Choroid plexus epithelial cell (primary cell): ENCODE data around the gene RIC8A.

Experiments
- DNase-seq: peaks from one replicate; pipeline ENCODE4 v3.0.0-alpha.2; 2010; ENCODE audit warnings: low read depth
- H3K4me3 ChIP-seq: 2 replicates; pipeline ENCODE4 v1.5.1; 2011; ENCODE audit warnings: low read depth, mild to moderate bottlenecking, control low read depth, low read length, moderate library complexity
- TF ChIP-seq, protein P1 (sequence below): conservative IDR thresholded peaks from 2 replicates; pipeline ENCODE4 v1.5.1; 2011; ENCODE audit warnings: low read depth, mild to moderate bottlenecking, control low read depth, inconsistent platforms, low read length, moderate library complexity

The RIC8A gene

DNA sequence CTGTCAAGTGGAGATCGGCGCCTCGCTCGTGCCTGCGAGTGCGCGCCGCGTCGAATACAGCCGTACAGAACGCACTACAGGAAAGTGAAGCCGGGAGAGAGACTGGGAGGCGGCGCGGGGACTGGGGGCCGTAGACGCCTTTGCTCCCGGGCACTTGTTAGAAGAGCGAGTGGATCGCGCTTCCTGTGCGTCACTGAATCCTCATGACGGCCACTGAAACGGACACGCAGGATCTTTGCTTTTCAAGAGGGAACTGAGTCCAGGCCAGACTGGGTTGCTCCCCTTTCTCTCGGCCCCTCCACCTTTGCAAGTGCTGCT is 314 bp downstream of the RIC8A start:
- peak; percentile 68 for DNase-seq
- H3K4me3 ChIP-seq: peak overlapping the region; percentile 96
- TF ChIP-seq, protein P1, sequence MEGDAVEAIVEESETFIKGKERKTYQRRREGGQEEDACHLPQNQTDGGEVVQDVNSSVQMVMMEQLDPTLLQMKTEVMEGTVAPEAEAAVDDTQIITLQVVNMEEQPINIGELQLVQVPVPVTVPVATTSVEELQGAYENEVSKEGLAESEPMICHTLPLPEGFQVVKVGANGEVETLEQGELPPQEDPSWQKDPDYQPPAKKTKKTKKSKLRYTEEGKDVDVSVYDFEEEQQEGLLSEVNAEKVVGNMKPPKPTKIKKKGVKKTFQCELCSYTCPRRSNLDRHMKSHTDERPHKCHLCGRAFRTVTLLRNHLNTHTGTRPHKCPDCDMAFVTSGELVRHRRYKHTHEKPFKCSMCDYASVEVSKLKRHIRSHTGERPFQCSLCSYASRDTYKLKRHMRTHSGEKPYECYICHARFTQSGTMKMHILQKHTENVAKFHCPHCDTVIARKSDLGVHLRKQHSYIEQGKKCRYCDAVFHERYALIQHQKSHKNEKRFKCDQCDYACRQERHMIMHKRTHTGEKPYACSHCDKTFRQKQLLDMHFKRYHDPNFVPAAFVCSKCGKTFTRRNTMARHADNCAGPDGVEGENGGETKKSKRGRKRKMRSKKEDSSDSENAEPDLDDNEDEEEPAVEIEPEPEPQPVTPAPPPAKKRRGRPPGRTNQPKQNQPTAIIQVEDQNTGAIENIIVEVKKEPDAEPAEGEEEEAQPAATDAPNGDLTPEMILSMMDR: no peak

DNA sequence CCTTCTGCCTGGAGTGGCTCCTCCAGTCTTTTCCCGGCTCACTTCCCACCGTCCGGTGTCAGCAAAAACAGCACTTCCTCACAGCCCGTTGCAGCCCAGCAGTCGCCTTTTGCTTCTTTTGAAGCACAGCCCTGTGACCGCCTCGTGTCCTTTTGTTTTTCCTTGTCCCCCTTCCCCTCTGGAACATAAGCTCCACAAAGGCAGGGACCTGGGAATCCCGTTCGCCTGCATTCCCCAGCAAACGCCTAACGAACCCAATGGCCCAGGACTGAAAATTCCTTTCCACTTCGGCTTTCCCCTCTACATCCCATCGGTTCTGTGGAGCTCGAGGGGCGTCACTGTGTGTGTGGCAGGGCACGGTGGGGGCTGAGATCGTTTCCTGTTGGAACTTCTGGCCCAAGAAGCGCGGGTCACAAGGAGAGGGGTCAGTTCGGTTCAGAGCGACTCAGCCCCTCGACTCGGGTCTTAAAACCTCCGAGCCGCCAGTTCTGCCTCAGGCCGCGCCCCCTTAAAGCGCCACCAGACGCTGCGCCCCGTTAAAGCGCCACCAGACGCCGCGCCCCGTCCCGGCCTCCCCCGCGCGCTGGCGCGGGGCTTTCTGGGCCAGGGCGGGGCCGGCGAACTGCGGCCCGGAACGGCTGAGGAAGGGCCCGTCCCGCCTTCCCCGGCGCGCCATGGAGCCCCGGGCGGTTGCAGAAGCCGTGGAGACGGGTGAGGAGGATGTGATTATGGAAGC is 841 bp downstream of the RIC8A start:
- peak overlapping the region; percentile 96 for H3K4me3 ChIP-seq
- peak; percentile 71 for DNase-seq
- TF ChIP-seq, protein P1: no peak

DNA sequence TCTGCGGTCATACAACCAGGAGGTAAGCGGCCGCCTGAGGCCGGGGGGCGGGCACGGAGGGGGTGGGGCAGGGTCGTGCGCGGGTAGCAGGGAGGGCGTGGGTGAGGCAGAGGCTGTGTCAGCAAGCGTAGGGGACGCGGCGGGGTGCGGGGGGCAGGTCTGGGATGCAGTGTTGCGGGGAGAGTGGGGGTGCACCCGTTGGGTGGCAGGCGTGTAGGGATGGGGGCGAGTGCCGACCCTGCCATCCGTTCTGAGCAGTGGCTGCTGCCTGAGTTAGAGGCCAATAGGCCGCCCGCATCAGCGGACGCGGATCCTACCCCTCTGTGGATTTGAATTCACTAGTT is 1.4 kb downstream of the RIC8A start:
- TF ChIP-seq, protein P1: no peak
- DNase-seq: no peak
- H3K4me3 ChIP-seq: peak overlapping the region; percentile 96

DNA sequence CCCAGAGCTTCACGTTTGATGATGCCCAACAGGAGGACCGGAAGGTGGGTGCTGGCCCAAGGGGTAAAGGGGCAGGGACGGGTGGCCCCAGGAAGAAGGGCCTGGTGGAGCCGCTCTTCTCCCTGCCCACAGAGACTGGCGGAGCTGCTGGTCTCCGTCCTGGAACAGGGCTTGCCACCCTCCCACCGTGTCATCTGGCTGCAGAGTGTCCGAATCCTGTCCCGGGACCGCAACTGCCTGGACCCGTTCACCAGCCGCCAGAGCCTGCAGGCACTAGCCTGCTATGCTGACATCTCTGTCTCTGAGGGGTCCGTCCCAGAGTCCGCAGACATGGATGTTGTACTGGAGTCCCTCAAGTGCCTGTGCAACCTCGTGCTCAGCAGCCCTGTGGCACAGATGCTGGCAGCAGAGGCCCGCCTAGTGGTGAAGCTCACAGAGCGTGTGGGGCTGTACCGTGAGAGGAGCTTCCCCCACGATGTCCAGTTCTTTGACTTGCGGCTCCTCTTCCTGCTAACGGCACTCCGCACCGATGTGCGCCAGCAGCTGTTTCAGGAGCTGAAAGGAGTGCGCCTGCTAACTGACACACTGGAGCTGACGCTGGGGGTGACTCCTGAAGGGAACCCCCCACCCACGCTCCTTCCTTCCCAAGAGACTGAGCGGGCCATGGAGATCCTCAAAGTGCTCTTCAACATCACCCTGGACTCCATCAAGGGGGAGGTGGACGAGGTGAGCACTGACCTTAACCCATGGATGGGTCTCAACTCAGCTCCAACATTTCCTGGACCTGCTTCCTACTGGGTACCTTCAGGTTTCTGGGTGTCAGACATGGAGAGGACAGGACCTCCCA is 2.0 kb downstream of the RIC8A start:
- DNase-seq: no peak
- H3K4me3 ChIP-seq: peak overlapping the region; percentile 96
- TF ChIP-seq, protein P1: peak; percentile 13

DNA sequence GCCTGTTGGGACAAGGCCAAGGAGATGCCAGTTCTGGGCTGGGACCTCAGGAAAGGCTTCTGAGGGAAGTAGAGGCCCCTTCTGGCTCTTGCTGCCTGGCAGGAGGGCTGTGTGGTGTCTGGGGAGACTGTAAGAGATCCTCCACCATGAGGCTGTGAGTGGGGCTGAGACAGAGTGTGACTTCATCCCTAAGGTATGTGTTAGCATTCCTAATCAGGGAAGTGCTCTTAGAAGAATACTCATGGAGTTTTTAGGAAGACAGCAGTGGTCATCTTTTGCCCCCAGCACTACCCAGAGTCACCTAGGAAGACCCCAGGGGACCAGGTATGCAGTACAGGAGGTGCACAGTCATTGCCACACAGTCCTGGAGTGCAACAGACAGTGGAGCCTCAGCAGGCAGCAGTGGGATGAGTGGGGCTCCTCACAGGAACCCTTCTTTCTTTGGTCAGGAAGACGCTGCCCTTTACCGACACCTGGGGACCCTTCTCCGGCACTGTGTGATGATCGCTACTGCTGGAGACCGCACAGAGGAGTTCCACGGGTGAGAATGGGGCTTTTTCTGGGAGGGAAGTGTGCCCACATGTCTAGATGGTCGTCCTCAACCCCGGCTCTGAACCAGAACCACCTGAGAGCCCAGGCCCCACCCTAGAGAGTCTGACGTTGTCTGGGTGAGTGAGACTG is 2.8 kb downstream of the RIC8A start:
- DNase-seq: peak; percentile 89
- H3K4me3 ChIP-seq: peak overlapping the region; percentile 96
- TF ChIP-seq, protein P1: no peak

DNA sequence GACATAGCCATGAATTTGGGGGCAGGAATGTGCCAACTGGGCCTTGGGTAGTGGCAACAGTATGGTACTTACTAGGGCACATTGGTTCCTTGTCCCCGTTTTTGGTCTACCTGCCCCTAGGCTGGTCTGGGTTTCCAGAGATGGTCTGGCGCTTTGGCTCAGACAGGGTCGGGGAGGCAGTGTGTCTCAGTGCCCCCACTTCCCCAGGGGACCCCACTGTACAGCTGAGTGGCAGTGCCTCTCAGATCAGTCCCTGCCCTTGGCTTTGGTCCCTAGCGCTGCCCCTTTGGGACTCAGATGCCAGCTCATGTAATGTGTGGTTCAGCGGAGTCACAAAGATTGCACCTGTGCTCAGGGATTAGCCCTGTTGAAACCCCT is 3.3 kb downstream of the RIC8A start:
- TF ChIP-seq, protein P1: no peak
- no peak for DNase-seq
- H3K4me3 ChIP-seq: no peak overlapping the region
